K562 (cell line): ENCODE data around the gene KRTCAP2. TPM values are rescaled to one million over a fixed set of nuclear protein-coding genes. Genes with fewer than 3 reads are reported as not detected.

ENCODE experiments used
- ATAC-seq: fragments of 200-7000 bp; cut with Tn5 transposase; 3 replicates; pipeline ENCODE4 v1.9.1; 2020; ENCODE audit warnings: moderate library complexity
- BruUV-seq: library from RNA; stranded (reverse); fragments of 400-500 nt; replicated peaks from 2 replicates; lab custom pipeline; 2021; lab: Mats Ljungman, UMichigan
- CTCF ChIA-PET: fragments of 300-600 bp; formaldehyde crosslinking; extraction: SDS; loops from one replicate; lab custom pipeline; 2021; ENCODE audit warnings: low intra/inter-chr PET ratio; lab: Yijun Ruan, JAX
- POLR2A ChIA-PET: fragments of 300-600, 350-650 bp; sonication (Branson Sonifier 250); formaldehyde crosslinking; extraction: SDS; loops from one replicate; lab custom pipeline; 2021; ENCODE audit warnings: antibody characterized with exemption, inconsistent platforms; lab: Yijun Ruan, JAX
- DNase-seq, 4 experiments: peaks; one replicate each; pipeline versions ENCODE4 v3.0.0 to v3.0.0-alpha.2; 2011 to 2018; ENCODE audit warnings: low spot score in 3 of 4, mixed read lengths in 3 of 4; ENCODE audit errors: extremely low read depth in 1 of 4
- FAIRE-seq: peaks from 2 replicates; lab custom pipeline; 2011; peaks lifted over from hg19 to GRCh38; lab: Jason Lieb, UNC
- H2AFZ ChIP-seq: 2 replicates; pipeline ENCODE4 v1.6.0; 2011; ENCODE audit warnings: low read depth, low read length, control low read depth, inconsistent platforms
- H3K27ac ChIP-seq: fragments of 200-600 bp; 3 replicates; pipeline ENCODE4 v1.8.0; 2011; ENCODE audit warnings: low read depth, mild to moderate bottlenecking, control low read depth, inconsistent platforms, low read length, moderate library complexity, mixed read lengths; ENCODE audit errors: extremely low read depth
- H3K27me3 ChIP-seq, 2 experiments: fragments of 300-600 bp in 1 of 2; 2 replicates in 1 of 2; 3 replicates in 1 of 2; pipeline versions ENCODE4 v1.6.0 to v1.8.0; 2011; ENCODE audit warnings: inconsistent platforms in 2 of 2, low read length in 2 of 2, mild to moderate bottlenecking in 1 of 2, mixed read lengths in 1 of 2, moderate library complexity in 1 of 2; ENCODE audit not compliant: control insufficient read depth in 2 of 2, insufficient read depth in 2 of 2
- H3K36me3 ChIP-seq: fragments of 300-600 bp; 3 replicates; pipeline ENCODE4 v1.8.0; 2011; ENCODE audit warnings: mild to moderate bottlenecking, low read length, inconsistent platforms; ENCODE audit not compliant: control insufficient read depth, insufficient read depth
- H3K4me1 ChIP-seq, 2 experiments: fragments of 200-600 bp in 1 of 2; replicated peaks in 1 of 2; 2 replicates in 1 of 2; 3 replicates in 1 of 2; pipeline versions ENCODE4 v1.5.1 to v1.8.0; 2011; ENCODE audit warnings: inconsistent platforms in 2 of 2, low read length in 2 of 2, mild to moderate bottlenecking in 1 of 2, mixed read lengths in 1 of 2, moderate library complexity in 1 of 2; ENCODE audit not compliant: control insufficient read depth in 2 of 2, insufficient read depth in 2 of 2
- H3K4me2 ChIP-seq: 2 replicates; pipeline ENCODE4 v1.6.1; 2011; ENCODE audit warnings: low read length, control low read depth, inconsistent platforms, mixed read lengths; ENCODE audit not compliant: insufficient read depth
- H3K4me3 ChIP-seq: fragments of 200-600 bp; sonication (generic), shearing (Covaris generic); 2 replicates; pipeline ENCODE4 v1.5.1; 2016; ENCODE audit warnings: control low read depth, inconsistent platforms
- H3K79me2 ChIP-seq: fragments of 200-600 bp; 3 replicates; pipeline ENCODE4 v1.8.0; 2011; ENCODE audit warnings: low read length, inconsistent platforms; ENCODE audit not compliant: control insufficient read depth, insufficient read depth
- H3K9ac ChIP-seq, 2 experiments: 2 replicates each; pipeline versions ENCODE4 v1.6.0 to v1.6.1; 2011; ENCODE audit warnings: low read depth in 2 of 2, low read length in 2 of 2, control low read depth in 1 of 2, inconsistent platforms in 1 of 2, mild to moderate bottlenecking in 1 of 2, mixed read lengths in 1 of 2; ENCODE audit not compliant: insufficient read depth in 1 of 2
- H3K9me1 ChIP-seq: one replicate; pipeline ENCODE4 v1.6.0; 2011; ENCODE audit warnings: inconsistent platforms, mild to moderate bottlenecking, low read length, moderate library complexity; ENCODE audit not compliant: control insufficient read depth, insufficient read depth
- H3K9me3 ChIP-seq: replicated peaks from 2 replicates; pipeline ENCODE4 v1.5.1; 2011; ENCODE audit warnings: low read depth, low read length, inconsistent platforms; ENCODE audit not compliant: control insufficient read depth, insufficient read depth
- H4K20me1 ChIP-seq: replicated peaks from 2 replicates; pipeline ENCODE4 v1.6.1; 2011; ENCODE audit warnings: low read length, inconsistent platforms, mixed read lengths; ENCODE audit not compliant: control insufficient read depth, insufficient read depth
- C11orf30 ChIP-seq: fragments of 450-650 bp; IDR thresholded peaks from 2 replicates; pipeline ENCODE4 v1.6.1; 2016; ENCODE audit warnings: low read depth, mild to moderate bottlenecking
- DPF2 ChIP-seq: fragments of 450-650 bp; IDR thresholded peaks from 2 replicates; pipeline ENCODE4 v1.6.1; 2016
- GABPB2 ChIP-seq: fragments of 250-450 bp; sonication (Bioruptor Pico); conservative IDR thresholded peaks from 2 replicates; pipeline ENCODE4 v1.5.1; 2021; ENCODE audit warnings: mild to moderate bottlenecking
- HDAC8 ChIP-seq: fragments of 450-650 bp; IDR thresholded peaks from 2 replicates; pipeline ENCODE4 v1.6.1; 2016; ENCODE audit warnings: mild to moderate bottlenecking, missing genetic modification characterization, moderate library complexity, missing compliant biosample characterization
- NR2F6 ChIP-seq: fragments of 450-650 bp; formaldehyde crosslinking; IDR thresholded peaks from 2 replicates; pipeline ENCODE4 v1.4.0; 2020; ENCODE audit warnings: mild to moderate bottlenecking
- SIN3A ChIP-seq, 2 experiments: fragments of 150-350 bp in 1 of 2; IDR thresholded peaks; 2 replicates each; pipeline ENCODE4 v1.6.1; 2011 to 2016; ENCODE audit warnings: borderline replicate concordance in 2 of 2, low read depth in 2 of 2, low read length in 2 of 2, mild to moderate bottlenecking in 2 of 2, moderate library complexity in 2 of 2; ENCODE audit not compliant: control insufficient read depth in 1 of 2
- ZC3H4 ChIP-seq: sonication (generic); formaldehyde crosslinking; IDR thresholded peaks from 2 replicates; pipeline ENCODE4 v1.9.0; 2021; ENCODE audit warnings: missing genetic modification reagents, borderline replicate concordance
- ZNF175 ChIP-seq: fragments of 200-800 bp; sonication (Bioruptor generic); IDR thresholded peaks from 2 replicates; pipeline ENCODE4 v1.6.1; 2016; ENCODE audit warnings: low read depth, mild to moderate bottlenecking, missing genetic modification characterization, missing compliant biosample characterization
- ZNF282 ChIP-seq: sonication (generic); formaldehyde crosslinking; IDR thresholded peaks from 2 replicates; pipeline ENCODE4 v1.8.1; 2023; ENCODE audit warnings: missing genetic modification reagents
- ZNF699 ChIP-seq: fragments of 250-450 bp; sonication (Bioruptor Pico); IDR thresholded peaks from 2 replicates; pipeline ENCODE4 v1.8.0; 2021; ENCODE audit warnings: mild to moderate bottlenecking, moderate library complexity; ENCODE audit not compliant: insufficient replicate concordance
- WGBS: fragments of 100-300 bp; shearing (Covaris generic); methylation state at CpG from one replicate; pipeline ENCODE4 v1.1.6; 2016; ENCODE audit warnings: low coverage, mixed read lengths; ENCODE audit not compliant: insufficient coverage; ENCODE audit errors: missing lambda C conversion rate; 5-methylcytosine and 5-hydroxymethylcytosine counted together
- in situ Hi-C: fragments of 300-500 bp; cut with MboI; formaldehyde crosslinking; loops from 4 replicates; pipeline ENCODE4 v1.15.0; 2018; ENCODE audit warnings: inconsistent platforms, mixed read lengths
- intact Hi-C: fragments of 100-400 bp; cut with micrococcal nuclease; formaldehyde crosslinking; loops from 2 replicates; pipeline ENCODE4 v1.14.2; 2022
- polyA plus RNA-seq, 8 experiments: library from polyadenylated mRNA; depleted of rRNA in 4 of 8; stranded (reverse) in 5 of 8; unstranded in 3 of 8; fragments of >200 nt; fragmentation: Nextera tagmentation in 2 of 8; fragmentation: Illumina TruSeq in 1 of 8; extraction: Ambion mirVana in 2 of 8; extraction: Trizol in 1 of 8; gene quantifications; 2 replicates each; pipeline versions ENCODE4 v1.2.1 to v1.2.3, GENCODE V29; 2011 to 2014; ENCODE audit warnings: inconsistent platforms in 1 of 8, missing spikeins in 1 of 8
- total RNA-seq, 7 experiments: library from RNA; depleted of rRNA in 6 of 7; stranded (reverse); fragments of >200 nt in 6 of 7; fragmentation: Illumina TruSeq in 2 of 7; extraction: Trizol in 2 of 7; gene quantifications; 2 replicates each; pipeline versions ENCODE4 v1.2.1 to v1.2.3, GENCODE V29; 2011 to 2021; ENCODE audit warnings: low replicate concordance in 1 of 7
- TF ChIP-seq, protein P1 (sequence below), 2 experiments: fragments of 450-650 bp; IDR thresholded peaks; 2 replicates each; pipeline ENCODE4 v1.6.1; 2016
- TF ChIP-seq, protein P2 (sequence below): sonication (generic); formaldehyde crosslinking; IDR thresholded peaks from 2 replicates; pipeline ENCODE4 v1.8.0; 2023; ENCODE audit warnings: mild to moderate bottlenecking, missing genetic modification reagents
- TF ChIP-seq, protein P3 (sequence below): sonication (generic); formaldehyde crosslinking; IDR thresholded peaks from 2 replicates; pipeline ENCODE4 v1.8.0; 2022; ENCODE audit warnings: mild to moderate bottlenecking, low read depth, missing genetic modification reagents
- TF ChIP-seq, protein P4 (sequence below): fragments of 250-450 bp; sonication (Bioruptor Pico); IDR thresholded peaks from 2 replicates; pipeline ENCODE4 v1.5.1; 2021; ENCODE audit warnings: mild to moderate bottlenecking

Gene KRTCAP2
- total and polyA plus RNA-seq, 9 of the 15 experiments (the other 6 are each of a cell fraction or from before 2014, with no cell fraction given): 126 to 436 (median 244) TPM

- TF ChIP-seq ZNF175 (CRISPR knock-in tag): no peak
- TF ChIP-seq DPF2: no peak
- TF ChIP-seq NR2F6 (CRISPR knock-in tag): no peak
- no peak for TF ChIP-seq SIN3A (IDR thresholded peaks at IDR 0.05; ENCODE audit: borderline replicate concordance in 2 of 2, control insufficient read depth in 1 of 2, low read depth in 2 of 2, low read length in 2 of 2)
- TF ChIP-seq C11orf30: no peak
- TF ChIP-seq ZNF282: no peak
Observed at GRCh38 chr1:155123801-155124200, 49.3 kb downstream of the KRTCAP2 start (continued).

- Histone ChIP-seq H3K4me3 (no peak overlapping the region), H3K9me3 (no peaks in the 10 kb centered on the region), H3K27me3 (no peaks in the 10 kb centered on the region), H4K20me1 (no peaks in the 10 kb centered on the region), H3K9me1 (no peaks in the 10 kb centered on the region), H3K36me3 (no peaks in the 10 kb centered on the region), H3K9ac (no peak overlapping the region), H3K4me2 (no peak overlapping the region), H3K27ac (no peak overlapping the region), H3K4me1 (peaks cover 27 to 36% of the 10 kb centered on the region in 2 experiments), H3K79me2 (no peaks in the 10 kb centered on the region), H2AFZ (no peak overlapping the region)
- ATAC-seq: no peak
- ChIA-PET POLR2A (interaction anchor here (0.6 kb wide), 2 partner anchors 9 to 615 kb away, joined by 3 to 5 read pairs; no protein-coding TSS in a partner anchor), CTCF (no interaction called here)
- 59% methylated on average over 2 of the region's 2 CpGs for WGBS
- in situ Hi-C loops (no loop called here), intact Hi-C loops (no loop called here)
- no TSS peak for BruUV-seq
- no peak for FAIRE-seq
- no peak for DNase-seq
- TF ChIP-seq HDAC8 (tag) (no peak), ZC3H4 (CRISPR knock-in tag) (no peak), ZNF699 (CRISPR knock-in tag) (no peak), GABPB2 (CRISPR knock-in tag) (no peak)
- TF ChIP-seq, protein P1, sequence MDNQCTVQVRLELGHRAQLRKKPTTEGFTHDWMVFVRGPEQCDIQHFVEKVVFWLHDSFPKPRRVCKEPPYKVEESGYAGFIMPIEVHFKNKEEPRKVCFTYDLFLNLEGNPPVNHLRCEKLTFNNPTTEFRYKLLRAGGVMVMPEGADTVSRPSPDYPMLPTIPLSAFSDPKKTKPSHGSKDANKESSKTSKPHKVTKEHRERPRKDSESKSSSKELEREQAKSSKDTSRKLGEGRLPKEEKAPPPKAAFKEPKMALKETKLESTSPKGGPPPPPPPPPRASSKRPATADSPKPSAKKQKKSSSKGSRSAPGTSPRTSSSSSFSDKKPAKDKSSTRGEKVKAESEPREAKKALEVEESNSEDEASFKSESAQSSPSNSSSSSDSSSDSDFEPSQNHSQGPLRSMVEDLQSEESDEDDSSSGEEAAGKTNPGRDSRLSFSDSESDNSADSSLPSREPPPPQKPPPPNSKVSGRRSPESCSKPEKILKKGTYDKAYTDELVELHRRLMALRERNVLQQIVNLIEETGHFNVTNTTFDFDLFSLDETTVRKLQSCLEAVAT (IDR thresholded peaks at IDR 0.05): no peak
- TF ChIP-seq, protein P2, sequence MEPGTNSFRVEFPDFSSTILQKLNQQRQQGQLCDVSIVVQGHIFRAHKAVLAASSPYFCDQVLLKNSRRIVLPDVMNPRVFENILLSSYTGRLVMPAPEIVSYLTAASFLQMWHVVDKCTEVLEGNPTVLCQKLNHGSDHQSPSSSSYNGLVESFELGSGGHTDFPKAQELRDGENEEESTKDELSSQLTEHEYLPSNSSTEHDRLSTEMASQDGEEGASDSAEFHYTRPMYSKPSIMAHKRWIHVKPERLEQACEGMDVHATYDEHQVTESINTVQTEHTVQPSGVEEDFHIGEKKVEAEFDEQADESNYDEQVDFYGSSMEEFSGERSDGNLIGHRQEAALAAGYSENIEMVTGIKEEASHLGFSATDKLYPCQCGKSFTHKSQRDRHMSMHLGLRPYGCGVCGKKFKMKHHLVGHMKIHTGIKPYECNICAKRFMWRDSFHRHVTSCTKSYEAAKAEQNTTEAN: no peak
- TF ChIP-seq, protein P3, sequence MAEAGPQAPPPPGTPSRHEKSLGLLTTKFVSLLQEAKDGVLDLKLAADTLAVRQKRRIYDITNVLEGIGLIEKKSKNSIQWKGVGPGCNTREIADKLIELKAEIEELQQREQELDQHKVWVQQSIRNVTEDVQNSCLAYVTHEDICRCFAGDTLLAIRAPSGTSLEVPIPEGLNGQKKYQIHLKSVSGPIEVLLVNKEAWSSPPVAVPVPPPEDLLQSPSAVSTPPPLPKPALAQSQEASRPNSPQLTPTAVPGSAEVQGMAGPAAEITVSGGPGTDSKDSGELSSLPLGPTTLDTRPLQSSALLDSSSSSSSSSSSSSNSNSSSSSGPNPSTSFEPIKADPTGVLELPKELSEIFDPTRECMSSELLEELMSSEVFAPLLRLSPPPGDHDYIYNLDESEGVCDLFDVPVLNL: no peak
- TF ChIP-seq, protein P4, sequence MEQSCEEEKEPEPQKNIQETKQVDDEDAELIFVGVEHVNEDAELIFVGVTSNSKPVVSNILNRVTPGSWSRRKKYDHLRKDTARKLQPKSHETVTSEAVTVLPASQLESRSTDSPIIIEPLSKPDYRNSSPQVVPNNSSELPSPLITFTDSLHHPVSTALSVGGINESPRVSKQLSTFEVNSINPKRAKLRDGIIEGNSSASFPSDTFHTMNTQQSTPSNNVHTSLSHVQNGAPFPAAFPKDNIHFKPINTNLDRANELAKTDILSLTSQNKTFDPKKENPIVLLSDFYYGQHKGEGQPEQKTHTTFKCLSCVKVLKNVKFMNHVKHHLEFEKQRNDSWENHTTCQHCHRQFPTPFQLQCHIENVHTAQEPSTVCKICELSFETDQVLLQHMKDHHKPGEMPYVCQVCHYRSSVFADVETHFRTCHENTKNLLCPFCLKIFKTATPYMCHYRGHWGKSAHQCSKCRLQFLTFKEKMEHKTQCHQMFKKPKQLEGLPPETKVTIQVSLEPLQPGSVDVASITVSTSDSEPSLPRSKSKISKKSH (CRISPR knock-in tag): no peak
Observed at GRCh38 chr1:155122308-155122707, 50.8 kb downstream of the KRTCAP2 start.
